Right lung (tissue), 5 donors: ENCODE results near the gene PLEKHA6. TPM values are rescaled to one million over a fixed set of nuclear protein-coding genes. Genes with fewer than 3 reads are reported as not detected.

Experiments used
- DNase-seq, 2 donors: peaks; one replicate each; pipeline ENCODE4 v3.0.0-alpha.2; 2013
- polyA plus RNA-seq, 5 donors: library from polyadenylated mRNA; unstranded; fragments of 120-200 nt; gene quantifications; one replicate each; pipeline versions ENCODE4 v1.2.1 to v1.2.3, GENCODE V29; 2013; ENCODE audit warnings: inconsistent platforms in 1 of 5, low replicate concordance in 1 of 5; ENCODE audit not compliant: insufficient read length in 5 of 5, insufficient read depth in 1 of 5

The PLEKHA6 gene
- polyA plus RNA-seq, 5 donors, result 13.9 to 20.4 (median 16.4) TPM

GRCh38 chr1:204285436-204286305 is 74.1 kb downstream of the PLEKHA6 start:
- no peak for DNase-seq

- no peak for DNase-seq
Observed at GRCh38 chr1:204284929-204285328, 74.8 kb downstream of the PLEKHA6 start.

- no peak for DNase-seq
Observed at GRCh38 chr1:204283711-204284651, 75.7 kb downstream of the PLEKHA6 start.

GRCh38 chr1:204282761-204283221 is 76.9 kb downstream of the PLEKHA6 start:
- DNase-seq, result peak; percentile 83 to 84

- no peak for DNase-seq
Observed at GRCh38 chr1:204280099-204280961, 79.4 kb downstream of the PLEKHA6 start.

- no peak for DNase-seq
Observed at GRCh38 chr1:204278958-204279357, 80.8 kb downstream of the PLEKHA6 start.

- no peak for DNase-seq
Observed at GRCh38 chr1:204278251-204278650, 81.5 kb downstream of the PLEKHA6 start.

GRCh38 chr1:204277563-204278219 is 82.0 kb downstream of the PLEKHA6 start:
- DNase-seq, result peak; percentile 58 to 65

GRCh38 chr1:204275695-204276370 is 83.9 kb downstream of the PLEKHA6 start:
- DNase-seq, result no peak

GRCh38 chr1:204274446-204274845 is 85.3 kb downstream of the PLEKHA6 start:
- no peak for DNase-seq

GRCh38 chr1:204272505-204272904 is 87.2 kb downstream of the PLEKHA6 start:
- DNase-seq, result no peak

GRCh38 chr1:204271970-204272369 is 87.8 kb downstream of the PLEKHA6 start:
- no peak for DNase-seq

- no peak for DNase-seq
Observed at GRCh38 chr1:204268101-204268500, 91.6 kb downstream of the PLEKHA6 start.

GRCh38 chr1:204267191-204267601 is 92.5 kb downstream of the PLEKHA6 start:
- DNase-seq, result no peak

GRCh38 chr1:204266504-204267034 is 93.2 kb downstream of the PLEKHA6 start:
- no peak for DNase-seq

- DNase-seq, result no peak
Observed at GRCh38 chr1:204265665-204266064, 94.1 kb downstream of the PLEKHA6 start.

GRCh38 chr1:204264805-204265204 is 94.9 kb downstream of the PLEKHA6 start:
- DNase-seq, result no peak

- DNase-seq, result no peak
Observed at GRCh38 chr1:204263254-204263910, 96.3 kb downstream of the PLEKHA6 start.

GRCh38 chr1:204262506-204263253 is 97.0 kb downstream of the PLEKHA6 start:
- no peak for DNase-seq
